Osteocyte (in vitro differentiated cells): ENCODE data around the gene SLC25A51. TPM values are rescaled to one million over a fixed set of nuclear protein-coding genes. Genes with fewer than 3 reads are reported as not detected.

Experiments used
- DNase-seq: peaks from one replicate; pipeline ENCODE4 v3.0.0; 2021; ENCODE audit warnings: mixed read lengths; ENCODE audit not compliant: unreplicated experiment; ENCODE audit errors: extremely low spot score
- H3K27ac Mint-ChIP-seq: one replicate; pipeline ENCODE4 v1.8.0; 2021; ENCODE audit warnings: mild to moderate bottlenecking, mixed read lengths; ENCODE audit not compliant: unreplicated experiment
- H3K27me3 Mint-ChIP-seq: one replicate; pipeline ENCODE4 v1.8.0; 2021; ENCODE audit warnings: mixed read lengths; ENCODE audit not compliant: unreplicated experiment
- H3K36me3 Mint-ChIP-seq: one replicate; pipeline ENCODE4 v1.8.0; 2021; ENCODE audit warnings: mixed read lengths; ENCODE audit not compliant: unreplicated experiment
- H3K4me1 Mint-ChIP-seq: one replicate; pipeline ENCODE4 v1.8.0; 2021; ENCODE audit warnings: mixed read lengths; ENCODE audit not compliant: unreplicated experiment
- H3K4me3 Mint-ChIP-seq: one replicate; pipeline ENCODE4 v1.8.0; 2021; ENCODE audit warnings: mild to moderate bottlenecking, moderate library complexity, mixed read lengths; ENCODE audit not compliant: unreplicated experiment
- H3K9me3 Mint-ChIP-seq: one replicate; pipeline ENCODE4 v1.8.0; 2021; ENCODE audit warnings: mixed read lengths; ENCODE audit not compliant: unreplicated experiment
- total RNA-seq: library from RNA; stranded (reverse); gene quantifications from 2 replicates; pipeline ENCODE4 v1.2.1, GENCODE V29; 2021
- TF ChIP-seq, protein P1 (sequence below): fragments of 200-600 bp; sonication (generic); IDR thresholded peaks from 2 replicates; pipeline ENCODE4 v1.5.0; 2021; ENCODE audit warnings: antibody characterized with exemption, mild to moderate bottlenecking, moderate library complexity

Gene SLC25A51
- total RNA-seq, 1 donor from 2014 or later: 37.5 TPM

DNA sequence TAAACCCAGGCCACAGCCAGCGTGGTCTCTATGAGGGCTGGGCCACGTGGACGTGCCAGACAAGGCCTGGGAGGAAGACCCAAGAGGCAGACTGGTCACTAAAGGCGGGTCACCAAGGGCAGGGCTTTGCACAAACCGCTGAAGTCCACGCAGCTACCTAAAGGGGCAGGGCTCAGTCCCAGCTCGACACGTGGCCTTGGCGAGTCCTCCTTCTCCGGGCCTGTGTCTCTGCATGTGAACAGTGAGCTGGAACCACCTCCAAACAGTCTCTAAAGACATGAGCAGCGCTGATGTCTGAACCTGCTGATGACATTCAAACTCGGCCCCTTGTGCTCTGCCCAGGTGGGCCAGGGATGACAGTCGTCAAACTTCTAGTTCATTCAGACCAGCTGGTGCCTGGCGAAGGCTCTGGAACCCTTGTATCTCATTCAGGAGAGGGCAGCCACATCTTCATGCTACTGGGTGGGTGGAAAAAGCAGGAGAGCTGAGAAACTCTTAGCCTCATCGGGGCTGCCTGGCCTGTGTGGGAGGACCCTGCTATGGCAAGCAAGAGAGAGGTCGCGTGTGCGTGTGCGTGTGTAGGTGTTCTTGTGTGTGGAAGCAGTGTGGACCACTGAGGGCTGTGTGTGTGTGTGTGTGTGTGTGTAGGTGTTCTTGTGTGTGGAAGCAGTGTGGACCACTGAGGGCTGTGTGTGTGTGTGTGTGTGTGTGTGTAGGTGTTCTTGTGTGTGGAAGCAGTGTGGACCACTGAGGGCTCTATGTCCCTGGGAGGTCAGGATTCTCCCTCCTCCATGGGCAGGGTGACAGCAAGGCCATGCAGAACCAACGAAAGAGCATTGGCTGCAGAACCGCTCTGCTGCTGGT is 14.1 kb upstream of the SLC25A51 start:
- no peak overlapping the region for H3K27ac Mint-ChIP-seq
- no peak for DNase-seq
- TF ChIP-seq, protein P1, sequence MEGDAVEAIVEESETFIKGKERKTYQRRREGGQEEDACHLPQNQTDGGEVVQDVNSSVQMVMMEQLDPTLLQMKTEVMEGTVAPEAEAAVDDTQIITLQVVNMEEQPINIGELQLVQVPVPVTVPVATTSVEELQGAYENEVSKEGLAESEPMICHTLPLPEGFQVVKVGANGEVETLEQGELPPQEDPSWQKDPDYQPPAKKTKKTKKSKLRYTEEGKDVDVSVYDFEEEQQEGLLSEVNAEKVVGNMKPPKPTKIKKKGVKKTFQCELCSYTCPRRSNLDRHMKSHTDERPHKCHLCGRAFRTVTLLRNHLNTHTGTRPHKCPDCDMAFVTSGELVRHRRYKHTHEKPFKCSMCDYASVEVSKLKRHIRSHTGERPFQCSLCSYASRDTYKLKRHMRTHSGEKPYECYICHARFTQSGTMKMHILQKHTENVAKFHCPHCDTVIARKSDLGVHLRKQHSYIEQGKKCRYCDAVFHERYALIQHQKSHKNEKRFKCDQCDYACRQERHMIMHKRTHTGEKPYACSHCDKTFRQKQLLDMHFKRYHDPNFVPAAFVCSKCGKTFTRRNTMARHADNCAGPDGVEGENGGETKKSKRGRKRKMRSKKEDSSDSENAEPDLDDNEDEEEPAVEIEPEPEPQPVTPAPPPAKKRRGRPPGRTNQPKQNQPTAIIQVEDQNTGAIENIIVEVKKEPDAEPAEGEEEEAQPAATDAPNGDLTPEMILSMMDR: no peak
- no peaks in the 10 kb centered on the region for H3K27me3 Mint-ChIP-seq
- H3K4me1 Mint-ChIP-seq: peaks cover 14% of the 10 kb centered on the region
- no peaks in the 10 kb centered on the region for H3K9me3 Mint-ChIP-seq
- no peak overlapping the region for H3K4me3 Mint-ChIP-seq
- peaks cover 9% of the 10 kb centered on the region for H3K36me3 Mint-ChIP-seq

DNA sequence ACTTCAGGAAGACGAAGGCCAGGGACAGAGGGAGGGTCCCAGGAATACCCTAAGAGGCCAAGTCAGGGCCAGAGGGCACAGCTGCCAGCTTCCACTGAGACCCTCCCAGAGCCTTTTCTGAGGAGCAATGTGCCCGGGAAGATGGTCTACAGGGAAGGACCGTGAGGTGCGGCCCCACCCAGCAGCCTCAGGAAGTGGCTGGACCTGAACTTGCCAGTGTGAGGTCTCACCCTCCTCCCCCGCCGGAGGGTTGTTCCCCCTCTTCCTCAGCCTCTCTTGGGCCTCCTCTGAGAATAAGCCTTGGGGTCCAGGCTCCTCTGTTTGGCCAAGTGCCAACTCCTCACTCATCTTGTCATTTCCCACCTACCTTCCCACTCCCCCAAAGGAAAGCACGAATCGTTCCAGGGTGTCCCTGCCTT is 13.4 kb upstream of the SLC25A51 start:
- DNase-seq: no peak
- no peak overlapping the region for H3K27ac Mint-ChIP-seq

DNA sequence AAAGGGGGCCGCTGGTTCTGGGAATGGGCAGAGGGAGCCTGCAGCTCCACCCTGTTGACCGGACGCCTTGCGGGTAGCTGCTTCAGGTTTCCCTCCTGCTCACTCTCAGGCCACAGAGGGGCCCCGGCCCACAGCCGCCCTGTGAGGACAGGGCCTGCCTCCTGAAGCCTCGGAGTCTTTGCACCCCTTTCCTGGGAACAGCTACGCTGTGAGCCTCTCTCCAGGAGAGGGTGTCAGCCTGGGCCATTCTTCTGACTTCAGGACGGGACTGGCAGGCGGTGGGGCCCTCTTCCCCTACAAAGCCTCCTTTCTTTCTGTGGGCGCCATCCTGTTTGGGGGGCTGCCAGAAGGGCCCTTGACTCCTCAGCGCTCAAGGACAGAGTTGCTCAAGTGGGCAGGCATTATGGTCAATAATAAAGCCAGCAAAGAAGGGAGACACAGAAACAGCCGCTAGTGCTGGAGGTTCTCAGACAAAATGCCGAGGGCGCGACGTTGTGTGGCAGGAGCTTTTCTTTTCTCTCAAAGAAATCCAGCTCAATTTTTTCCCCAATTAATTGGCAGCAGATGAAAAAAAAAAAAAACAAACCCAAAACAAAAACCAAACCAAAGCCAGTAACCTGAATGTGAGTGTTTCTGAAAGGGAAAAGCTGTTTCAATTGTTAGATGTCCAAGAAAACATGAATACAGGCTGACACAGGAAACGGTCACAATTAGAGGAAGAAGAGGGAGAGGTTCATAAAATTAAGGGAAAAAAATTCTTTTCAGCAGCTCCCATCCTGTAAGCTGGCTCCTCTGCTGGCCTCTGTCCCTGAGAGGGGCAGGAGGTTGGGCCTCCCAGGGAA is 12.8 kb upstream of the SLC25A51 start:
- H3K4me1 Mint-ChIP-seq: peaks cover 7% of the 10 kb centered on the region
- no peaks in the 10 kb centered on the region for H3K9me3 Mint-ChIP-seq
- no peak overlapping the region for H3K4me3 Mint-ChIP-seq
- TF ChIP-seq, protein P1: no peak
- no peak overlapping the region for H3K27ac Mint-ChIP-seq
- DNase-seq: no peak
- no peaks in the 10 kb centered on the region for H3K27me3 Mint-ChIP-seq
- peaks cover 9% of the 10 kb centered on the region for H3K36me3 Mint-ChIP-seq

More for the DNA sequence above, 13.4 kb upstream of the SLC25A51 start:
- no peak overlapping the region for H3K4me3 Mint-ChIP-seq
- peaks cover 9% of the 10 kb centered on the region for H3K36me3 Mint-ChIP-seq
- H3K27me3 Mint-ChIP-seq: no peaks in the 10 kb centered on the region
- TF ChIP-seq, protein P1: no peak
- no peaks in the 10 kb centered on the region for H3K9me3 Mint-ChIP-seq
- H3K4me1 Mint-ChIP-seq: peaks cover 11% of the 10 kb centered on the region

DNA sequence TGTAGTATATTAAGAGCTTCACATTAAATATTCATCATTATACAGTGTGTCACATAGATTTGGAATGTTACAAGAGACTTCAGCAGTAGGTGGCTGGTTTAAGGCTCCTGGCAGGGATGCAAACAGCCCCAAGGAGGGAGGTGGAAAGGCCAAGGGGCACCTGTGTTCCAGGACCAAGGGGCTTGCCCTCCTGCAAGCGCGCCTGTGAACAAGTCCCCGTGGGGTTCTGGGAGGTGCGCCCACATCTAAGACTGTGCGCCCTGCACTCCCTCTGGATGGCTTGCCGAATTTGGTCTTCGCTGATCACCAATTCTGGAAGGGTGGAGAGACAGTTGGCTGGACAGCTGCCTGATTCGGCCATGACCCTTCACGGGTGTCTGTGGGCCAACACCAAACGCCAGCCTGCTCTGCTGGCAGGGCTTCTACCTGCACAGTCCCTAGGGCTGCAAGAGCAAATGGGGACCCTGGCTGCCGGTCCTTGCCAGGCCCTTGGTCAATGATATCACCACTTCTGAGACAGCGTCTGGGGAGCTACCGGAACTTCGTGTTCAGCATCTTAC is 12.1 kb upstream of the SLC25A51 start:
- peaks cover 7% of the 10 kb centered on the region for H3K36me3 Mint-ChIP-seq
- H3K27ac Mint-ChIP-seq: no peak overlapping the region
- H3K27me3 Mint-ChIP-seq: no peaks in the 10 kb centered on the region
- H3K4me1 Mint-ChIP-seq: peaks cover 4% of the 10 kb centered on the region
- TF ChIP-seq, protein P1: no peak
- DNase-seq: no peak
- no peaks in the 10 kb centered on the region for H3K9me3 Mint-ChIP-seq
- no peak overlapping the region for H3K4me3 Mint-ChIP-seq
